Heart left ventricle (tissue), 13 donors: Measurements from ENCODE around the gene HSD17B2.

Experiments used
- CTCF ChIP-seq, 12 donors: fragments of 200-600 bp; sonication (generic) in 4 of 12; IDR thresholded peaks; one replicate each; pipeline versions ENCODE4 v1.5.0 to v1.8.0; 2018 to 2022; ENCODE audit warnings: antibody characterized with exemption in 12 of 12, mild to moderate bottlenecking in 5 of 12
- POLR2A ChIP-seq, 2 donors: fragments of 450-650 bp; IDR thresholded peaks; one replicate each; pipeline ENCODE4 v1.6.1; 2017; ENCODE audit warnings: antibody characterized with exemption in 2 of 2, mild to moderate bottlenecking in 2 of 2, moderate library complexity in 2 of 2
- donor health status: ischemic (EF 13 %, LVEDD 7.1; RV severe dilation, severe dysfunction).
- donor health status: DM: no; HTN: yes; CAD: no.
- donor health status: DM: no; HTN: no; CAD: no.
- donor health status: ischemic (EF 25% LVEDD 6.9; RV normal size, moderate dysfunction).
- donor health status: ischemic (EF 25% LVEDD 5.7; RV mildly dilated, moderate dysfunction).
- donor health status: ischemic (EF 35%, LVEDD 5.7; RV mildly dilated, moderate dysfunction).
- donor health status: nonischemic (EF 11% LVEDD 7.7; RV severe dilation, severe dysfunction).
- donor health status: DM: yes; HTN: yes; CAD: no.
- donor health status: PGD.
- donor health status: ischemic (EF 29% LVEDD 5.4; RV normal size, mild dysfunction).
- donor health status: nonischemic (EF 23%, LVEDD 6.1; RV moderate dilation, normal function).

GRCh38 chr16:81992859-81993258 is 42.2 kb upstream of the HSD17B2 start:
- TF ChIP-seq CTCF (IDR thresholded peaks at IDR 0.05) (no peak), POLR2A (IDR thresholded peaks at IDR 0.05) (no peak)
